ENCODE results near the gene SLIRP. TPM values are rescaled to one million over a fixed set of nuclear protein-coding genes. Genes with fewer than 3 reads are reported as not detected.

SLIRP gene
- total RNA-seq, 2 donors from 2014 or later: 46.5 to 140 TPM

- H3K27me3 Mint-ChIP-seq: no peaks in the 10 kb centered on the region
- peaks cover 27% of the 10 kb centered on the region for H3K36me3 Mint-ChIP-seq (ENCODE audit: low read depth)
- no peaks in the 10 kb centered on the region for H3K9me3 Mint-ChIP-seq
- H3K4me3 Mint-ChIP-seq: no peak overlapping the region
- peaks cover 7% of the 10 kb centered on the region for H3K4me1 Mint-ChIP-seq
- H3K27ac Mint-ChIP-seq: no peak overlapping the region
- ATAC-seq (replicated peaks): no peak
Measured at GRCh38 chr14:77763316-77763715, 55.4 kb downstream of the SLIRP start.

DNA sequence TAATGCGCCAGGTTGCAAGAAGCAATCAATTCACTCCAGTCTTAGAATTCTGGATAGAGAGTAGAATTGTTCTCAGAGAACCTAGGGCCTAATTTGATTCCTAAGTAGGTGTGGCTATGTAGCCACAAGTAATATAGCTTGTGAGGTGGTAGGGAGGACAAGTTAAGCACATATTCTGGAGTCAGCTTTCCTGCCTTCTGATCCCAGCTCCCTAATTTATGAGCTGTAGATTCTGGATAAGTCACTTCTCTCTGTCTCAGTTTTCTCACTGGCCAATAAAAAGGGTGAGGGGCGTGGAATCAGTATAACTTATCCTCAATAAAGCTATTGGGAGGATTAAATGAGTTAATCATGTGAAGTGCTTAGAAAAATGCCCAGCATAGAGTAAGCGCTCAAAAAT is 56.1 kb downstream of the SLIRP start:
- peaks cover under 1% of the 10 kb centered on the region for H3K4me1 Mint-ChIP-seq
- H3K36me3 Mint-ChIP-seq (ENCODE audit: low read depth): peaks cover 20% of the 10 kb centered on the region
- H3K4me3 Mint-ChIP-seq: no peak overlapping the region
- H3K27ac Mint-ChIP-seq: no peak overlapping the region
- no peaks in the 10 kb centered on the region for H3K27me3 Mint-ChIP-seq
- no peak for ATAC-seq (replicated peaks)
- no peaks in the 10 kb centered on the region for H3K9me3 Mint-ChIP-seq

Other genes with a start within 250 kb of the SLIRP start
- under 1 TPM in 1 of 2 donors, not detected in 1; 0.21 TPM for gene ISM2, start 209.3 kb upstream of the SLIRP start, total RNA-seq
- 10 to 100 TPM; 17.4 to 27.2 TPM for gene SPTLC2, start 91.5 kb upstream of the SLIRP start, total RNA-seq
- 10 to 100 TPM; 13.2 to 19.8 TPM for gene ALKBH1, start 80 bp upstream of the SLIRP start, total RNA-seq
- 100 to 1,000 TPM; 106 to 108 TPM for gene SNW1, start 53.1 kb downstream of the SLIRP start, total RNA-seq
- gene ADCK1, start 92.0 kb downstream of the SLIRP start, total RNA-seq: 1 to 10 TPM; 2.0 to 2.1 TPM

Measured in activated T-helper 17 cell treated with anti-CD3 and anti-CD28 coated beads, Interleukin-2, amount 50 U/mL, for 72 hours (primary cell).